Panc1 (cell line): ENCODE results near the gene GIN1. TPM values are rescaled to one million over a fixed set of nuclear protein-coding genes. Genes with fewer than 3 reads are reported as not detected.
A peak's percentile ranks its signal among the peaks of the same experiment; 100 is the strongest.

ENCODE experiments used
- ATAC-seq: fragments of 200-7000 bp; cut with Tn5 transposase; 2 replicates; pipeline ENCODE4 v1.9.1; 2020; ENCODE audit warnings: mild to moderate bottlenecking, moderate library complexity
- Bru-seq: library from RNA; stranded (reverse); fragments of 400-500 nt; gene quantifications from one replicate; lab custom pipeline; 2021; lab: Mats Ljungman, UMichigan
- BruChase-seq, 2 experiments: library from RNA; stranded (reverse); fragments of 400-500 nt; gene quantifications; one replicate each; lab custom pipeline; 2021; lab: Mats Ljungman, UMichigan
- BruUV-seq: library from RNA; stranded (reverse); fragments of 400-500 nt; replicated peaks from 2 replicates; lab custom pipeline; 2021; lab: Mats Ljungman, UMichigan
- CTCF ChIA-PET: fragments of 300-600 bp; sonication (Branson Sonifier 250); formaldehyde crosslinking; loops from one replicate; lab custom pipeline; 2022; ENCODE audit warnings: antibody characterized with exemption; lab: Charles Lee
- POLR2A ChIA-PET: fragments of 300-600 bp; sonication (Branson Sonifier 250); formaldehyde crosslinking; loops from one replicate; lab custom pipeline; 2022; ENCODE audit warnings: antibody characterized with exemption; lab: Charles Lee
- DNase-seq: peaks from one replicate; pipeline ENCODE4 v3.0.0-alpha.2; 2010; ENCODE audit warnings: low read depth, low spot score
- H3K27ac ChIP-seq: 2 replicates; pipeline ENCODE4 v1.5.1; 2011; ENCODE audit warnings: mild to moderate bottlenecking, low read length, inconsistent platforms
- H3K27me3 ChIP-seq: fragments of 200-500 bp; sonication (Bioruptor generic); 2 replicates; pipeline ENCODE4 v1.6.0; 2014; ENCODE audit warnings: low read length, inconsistent platforms; ENCODE audit not compliant: control insufficient read depth, insufficient read depth
- H3K36me3 ChIP-seq: fragments of 200-500 bp; sonication (Bioruptor generic); 2 replicates; pipeline ENCODE4 v1.5.1; 2014; ENCODE audit warnings: inconsistent platforms, mild to moderate bottlenecking, low read length, moderate library complexity; ENCODE audit not compliant: control insufficient read depth, insufficient read depth
- H3K4me1 ChIP-seq: 2 replicates; pipeline ENCODE4 v1.5.1; 2011; ENCODE audit warnings: inconsistent platforms, mild to moderate bottlenecking, low read length, moderate library complexity; ENCODE audit not compliant: control insufficient read depth, insufficient read depth
- H3K4me3 ChIP-seq, 2 experiments: 2 replicates each; pipeline ENCODE4 v1.5.1; 2011 to 2012; ENCODE audit warnings: low read depth in 2 of 2, low read length in 2 of 2, mild to moderate bottlenecking in 2 of 2, inconsistent platforms in 1 of 2, moderate library complexity in 1 of 2
- H3K9me3 ChIP-seq: fragments of 200-500 bp; sonication (Bioruptor generic); 2 replicates; pipeline ENCODE4 v1.5.1; 2014; ENCODE audit warnings: low read depth, mild to moderate bottlenecking, inconsistent platforms, low read length, moderate library complexity; ENCODE audit not compliant: control insufficient read depth, insufficient read depth
- CTCF ChIP-seq: fragments of 450-650 bp; IDR thresholded peaks from 2 replicates; pipeline ENCODE4 v1.5.1; 2017; ENCODE audit warnings: mild to moderate bottlenecking
- POLR2AphosphoS5 ChIP-seq: IDR thresholded peaks from 2 replicates; pipeline ENCODE4 v1.6.1; 2012; ENCODE audit warnings: mild to moderate bottlenecking, low read depth, low read length, moderate library complexity
- REST ChIP-seq, 2 experiments: IDR thresholded peaks; 2 replicates each; pipeline ENCODE4 v1.6.1; 2011 to 2012; ENCODE audit warnings: low read depth in 2 of 2, control low read depth in 1 of 2, low read length in 1 of 2, mild to moderate bottlenecking in 1 of 2, moderate library complexity in 1 of 2; ENCODE audit not compliant: insufficient read depth in 1 of 2
- SIN3A ChIP-seq: IDR thresholded peaks from 2 replicates; pipeline ENCODE4 v1.6.1; 2012; ENCODE audit warnings: low read depth, mild to moderate bottlenecking, low read length, moderate library complexity, borderline replicate concordance; ENCODE audit not compliant: insufficient read depth
- TCF7L2 ChIP-seq: IDR thresholded peaks from 2 replicates; pipeline ENCODE4 v1.6.1; 2011; ENCODE audit warnings: mild to moderate bottlenecking, low read depth, low read length, inconsistent platforms
- in situ Hi-C: cut with HindIII; loops from 2 replicates; pipeline ENCODE4 v1.10.0; 2016; ENCODE audit warnings: low sequenced_read_pairs, low pct_unique_long_range_greater_than_20kb
- intact Hi-C: fragments of 100-400 bp; cut with micrococcal nuclease; formaldehyde crosslinking; loops from one replicate; pipeline ENCODE4 v1.10.0; 2022; ENCODE audit not compliant: unreplicated experiment
- long read RNA-seq: library from polyadenylated mRNA; unstranded; transcript quantifications from one replicate; pipeline ENCODE4 v2.0.0, GENCODE V29; 2021; ENCODE audit not compliant: unreplicated experiment
- polyA plus RNA-seq: library from polyadenylated mRNA; unstranded; fragments of >200 nt; gene quantifications from one replicate; pipeline ENCODE4 v1.2.1, GENCODE V29; 2012; ENCODE audit warnings: missing spikeins; ENCODE audit not compliant: insufficient read length
- total RNA-seq: library from RNA; stranded (reverse); gene quantifications from one replicate; pipeline ENCODE4 v1.2.1, GENCODE V29; 2021; ENCODE audit not compliant: unreplicated experiment

Gene GIN1
- total RNA-seq, result 4.5 TPM
- 1.8 TPM for polyA plus RNA-seq
- Bru-seq, nascent RNA, result percentile 63 among the genes with signal in this experiment
- percentile 51 among the genes with signal in this experiment for BruChase-seq, experiment 1, labeled RNA remaining after a 2-hour chase
- BruChase-seq, experiment 2, labeled RNA remaining after a 6-hour chase, result percentile 42 among the genes with signal in this experiment
- long read RNA-seq, partial matches to known transcripts, result 0 of 8 reads
- long read RNA-seq, other reads (novel, unspliced or antisense), result 5 of 8 reads

GRCh38 chr5:103119765-103120606 lies at the start of gene GIN1, which contains the start of gene PPIP5K2:
Gene GIN1 (minus strand): TSS chr5:103120138. CDS start chr5:103108707, 11,431 bp downstream.
Gene PPIP5K2 (plus strand): TSS chr5:103120301. CDS start chr5:103129590, 9,289 bp downstream.
- no peaks in the 10 kb centered on the region for H3K27me3 ChIP-seq
- H3K4me1 ChIP-seq, result peaks cover 16% of the 10 kb centered on the region; the same call in 1 of the 2 replicates
- ATAC-seq (peak; percentile 98), DNase-seq (peak; percentile 98)
- intact Hi-C loops (loop anchor here (10.0 kb wide), 1 partner anchor 335 kb away; no protein-coding TSS in a partner anchor), in situ Hi-C loops (no loop called here)
- H3K36me3 ChIP-seq, result peaks cover 8% of the 10 kb centered on the region; the same call in 1 of the 2 replicates
- peak within 1 kb of the TSS; percentile 100 for H3K27ac ChIP-seq
- H3K4me3 ChIP-seq, result peak within 1 kb of the TSS; percentile 98 to 100
- no TSS peak for BruUV-seq
- ChIA-PET POLR2A (interaction anchor here (0.6 kb wide), 1 partner anchor 11 kb away, joined by 3 read pairs; no protein-coding TSS in a partner anchor), CTCF (no interaction called here)
- TF ChIP-seq TCF7L2 (peak; percentile 78), POLR2AphosphoS5 (peak; percentile 89), CTCF (no peak), REST (IDR thresholded peaks at IDR 0.05; ENCODE audit: insufficient read depth in 1 of 2, low read depth in 2 of 2, low read length in 1 of 2) (no peak), SIN3A (peak; percentile 78)
- H3K9me3 ChIP-seq, result no peaks in the 10 kb centered on the region

- no peak overlapping the region for H3K27ac ChIP-seq
- POLR2A ChIA-PET, result no interaction called here
Observed at GRCh38 chr5:103166706-103167105, 46.8 kb upstream of the GIN1 start.

More at GRCh38 chr5:103166706-103167105, 46.8 kb upstream of the GIN1 start:
- Histone ChIP-seq H3K4me1 (no peaks in the 10 kb centered on the region), H3K27me3 (no peaks in the 10 kb centered on the region), H3K36me3 (peaks cover 2% of the 10 kb centered on the region; the same call in 1 of the 2 replicates), H3K9me3 (no peaks in the 10 kb centered on the region), H3K4me3 (no peak overlapping the region)
- ATAC-seq, result no peak
- TF ChIP-seq CTCF, result no peak
- no peak for TF ChIP-seq TCF7L2
- no peak for TF ChIP-seq REST (IDR thresholded peaks at IDR 0.05; ENCODE audit: insufficient read depth in 1 of 2, low read depth in 2 of 2, low read length in 1 of 2)
- TF ChIP-seq POLR2AphosphoS5, result no peak
- TF ChIP-seq SIN3A, result no peak
- intact Hi-C loops (no loop called here), in situ Hi-C loops (no loop called here)
- no TSS peak for BruUV-seq
- no peak for DNase-seq
- CTCF ChIA-PET, result no interaction called here
